Neural cell (in vitro differentiated cells): ENCODE measurements around the gene DENND11.

Experiments used
- EP300 ChIP-seq: fragments of 450-650 bp; conservative IDR thresholded peaks from 2 replicates; pipeline ENCODE4 v1.6.1; 2014; ENCODE audit warnings: antibody characterized with exemption, mild to moderate bottlenecking, moderate library complexity; ENCODE audit not compliant: poor library complexity, severe bottlenecking
- EZH2 ChIP-seq: fragments of 200-600, 300-800 bp; shearing (Covaris generic), sonication (generic); IDR thresholded peaks from 2 replicates; pipeline ENCODE4 v1.6.1; 2014; ENCODE audit warnings: antibody characterized with exemption, low read length, borderline replicate concordance, mild to moderate bottlenecking; ENCODE audit not compliant: insufficient read depth, poor library complexity, severe bottlenecking
- POLR2AphosphoS5 ChIP-seq: IDR thresholded peaks from 2 replicates; pipeline ENCODE4 v1.6.1; 2012
- RAD21 ChIP-seq: fragments of 450-650 bp; conservative IDR thresholded peaks from 2 replicates; pipeline ENCODE4 v1.6.1; 2014; ENCODE audit warnings: antibody characterized with exemption, mild to moderate bottlenecking, moderate library complexity
- SMC3 ChIP-seq: fragments of 450-650 bp; conservative IDR thresholded peaks from 2 replicates; pipeline ENCODE4 v1.6.1; 2014; ENCODE audit warnings: antibody characterized with exemption, mild to moderate bottlenecking, moderate library complexity; ENCODE audit not compliant: poor library complexity
- TF ChIP-seq, protein P1 (sequence below): fragments of 450-650 bp; IDR thresholded peaks from 2 replicates; pipeline ENCODE4 v1.5.1; 2014; ENCODE audit warnings: antibody characterized with exemption, mild to moderate bottlenecking, moderate library complexity; ENCODE audit not compliant: poor library complexity, severe bottlenecking
- TF ChIP-seq, protein P2 (sequence below): IDR thresholded peaks from 2 replicates; pipeline ENCODE4 v1.6.1; 2012; ENCODE audit warnings: borderline replicate concordance

DNA sequence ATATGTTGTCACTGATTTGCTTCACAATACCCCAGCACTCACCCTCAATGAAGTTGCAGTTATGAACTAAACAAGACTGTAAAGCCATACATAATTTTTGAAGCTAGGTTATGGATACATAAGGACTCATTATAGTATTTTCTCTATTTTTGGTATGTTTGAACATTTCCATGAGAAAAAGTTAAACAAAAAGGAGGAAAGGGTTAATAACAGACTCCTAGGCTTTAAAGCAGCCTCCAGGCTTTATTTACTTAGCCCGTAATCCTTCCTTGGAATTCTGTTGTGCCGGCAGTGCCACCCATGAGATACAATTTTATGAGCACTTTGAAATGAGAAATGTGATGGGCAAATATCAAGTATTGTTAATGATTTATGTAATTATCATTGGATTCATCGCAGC lies 2.1 kb upstream of the DENND11 start:
- TF ChIP-seq, protein P1, sequence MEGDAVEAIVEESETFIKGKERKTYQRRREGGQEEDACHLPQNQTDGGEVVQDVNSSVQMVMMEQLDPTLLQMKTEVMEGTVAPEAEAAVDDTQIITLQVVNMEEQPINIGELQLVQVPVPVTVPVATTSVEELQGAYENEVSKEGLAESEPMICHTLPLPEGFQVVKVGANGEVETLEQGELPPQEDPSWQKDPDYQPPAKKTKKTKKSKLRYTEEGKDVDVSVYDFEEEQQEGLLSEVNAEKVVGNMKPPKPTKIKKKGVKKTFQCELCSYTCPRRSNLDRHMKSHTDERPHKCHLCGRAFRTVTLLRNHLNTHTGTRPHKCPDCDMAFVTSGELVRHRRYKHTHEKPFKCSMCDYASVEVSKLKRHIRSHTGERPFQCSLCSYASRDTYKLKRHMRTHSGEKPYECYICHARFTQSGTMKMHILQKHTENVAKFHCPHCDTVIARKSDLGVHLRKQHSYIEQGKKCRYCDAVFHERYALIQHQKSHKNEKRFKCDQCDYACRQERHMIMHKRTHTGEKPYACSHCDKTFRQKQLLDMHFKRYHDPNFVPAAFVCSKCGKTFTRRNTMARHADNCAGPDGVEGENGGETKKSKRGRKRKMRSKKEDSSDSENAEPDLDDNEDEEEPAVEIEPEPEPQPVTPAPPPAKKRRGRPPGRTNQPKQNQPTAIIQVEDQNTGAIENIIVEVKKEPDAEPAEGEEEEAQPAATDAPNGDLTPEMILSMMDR, result no peak
- TF ChIP-seq POLR2AphosphoS5 (no peak), EZH2 (no peak), SMC3 (no peak), EP300 (no peak), RAD21 (no peak)
- TF ChIP-seq, protein P2, sequence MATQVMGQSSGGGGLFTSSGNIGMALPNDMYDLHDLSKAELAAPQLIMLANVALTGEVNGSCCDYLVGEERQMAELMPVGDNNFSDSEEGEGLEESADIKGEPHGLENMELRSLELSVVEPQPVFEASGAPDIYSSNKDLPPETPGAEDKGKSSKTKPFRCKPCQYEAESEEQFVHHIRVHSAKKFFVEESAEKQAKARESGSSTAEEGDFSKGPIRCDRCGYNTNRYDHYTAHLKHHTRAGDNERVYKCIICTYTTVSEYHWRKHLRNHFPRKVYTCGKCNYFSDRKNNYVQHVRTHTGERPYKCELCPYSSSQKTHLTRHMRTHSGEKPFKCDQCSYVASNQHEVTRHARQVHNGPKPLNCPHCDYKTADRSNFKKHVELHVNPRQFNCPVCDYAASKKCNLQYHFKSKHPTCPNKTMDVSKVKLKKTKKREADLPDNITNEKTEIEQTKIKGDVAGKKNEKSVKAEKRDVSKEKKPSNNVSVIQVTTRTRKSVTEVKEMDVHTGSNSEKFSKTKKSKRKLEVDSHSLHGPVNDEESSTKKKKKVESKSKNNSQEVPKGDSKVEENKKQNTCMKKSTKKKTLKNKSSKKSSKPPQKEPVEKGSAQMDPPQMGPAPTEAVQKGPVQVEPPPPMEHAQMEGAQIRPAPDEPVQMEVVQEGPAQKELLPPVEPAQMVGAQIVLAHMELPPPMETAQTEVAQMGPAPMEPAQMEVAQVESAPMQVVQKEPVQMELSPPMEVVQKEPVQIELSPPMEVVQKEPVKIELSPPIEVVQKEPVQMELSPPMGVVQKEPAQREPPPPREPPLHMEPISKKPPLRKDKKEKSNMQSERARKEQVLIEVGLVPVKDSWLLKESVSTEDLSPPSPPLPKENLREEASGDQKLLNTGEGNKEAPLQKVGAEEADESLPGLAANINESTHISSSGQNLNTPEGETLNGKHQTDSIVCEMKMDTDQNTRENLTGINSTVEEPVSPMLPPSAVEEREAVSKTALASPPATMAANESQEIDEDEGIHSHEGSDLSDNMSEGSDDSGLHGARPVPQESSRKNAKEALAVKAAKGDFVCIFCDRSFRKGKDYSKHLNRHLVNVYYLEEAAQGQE, result no peak
